Measurements from ENCODE around the gene MAP2K7.

- TF ChIP-seq TAF1 (IDR thresholded peaks at IDR 0.05; ENCODE audit: borderline replicate concordance, low read depth, low read length) (no peak), POLR2AphosphoS5 (IDR thresholded peaks at IDR 0.05; ENCODE audit: low read depth, low read length) (no peak)
These were observed 15.4 kb upstream of the MAP2K7 start, which contains the start of gene LRRC8E for GRCh38 chr19:7888145-7888825.
